OCI-LY7 (cell line): Measurements from ENCODE around the gene AZU1. TPM values are rescaled to one million over a fixed set of nuclear protein-coding genes. Genes with fewer than 3 reads are reported as not detected.
A peak's percentile ranks its signal among the peaks of the same experiment; 100 is the strongest.

Experiments used
- BruUV-seq: library from RNA; stranded (reverse); fragments of 400-500 nt; replicated peaks from 2 replicates; lab custom pipeline; 2021; lab: Mats Ljungman, UMichigan
- CTCF ChIA-PET: fragments of 300-600 bp; sonication (Branson Sonifier 250); formaldehyde crosslinking; loops from one replicate; lab custom pipeline; 2022; ENCODE audit warnings: antibody characterized with exemption; ENCODE audit not compliant: unreplicated experiment; lab: Charles Lee
- POLR2A ChIA-PET: fragments of 300-600 bp; sonication (Branson Sonifier 250); formaldehyde crosslinking; loops from one replicate; lab custom pipeline; 2022; ENCODE audit warnings: antibody characterized with exemption; lab: Charles Lee
- DNase-seq: peaks from one replicate; pipeline ENCODE4 v3.0.0-alpha.2; 2015; ENCODE audit warnings: low spot score
- H2AFZ ChIP-seq: fragments of 200-600 bp; sonication (generic), shearing (Covaris generic); 2 replicates; pipeline ENCODE4 v1.6.1; 2014; ENCODE audit warnings: mild to moderate bottlenecking, antibody characterized with exemption, low read length, moderate library complexity
- H3K27ac ChIP-seq: fragments of 200-600 bp; sonication (generic); 2 replicates; pipeline ENCODE4 v1.5.1; 2014; ENCODE audit warnings: mixed run types, low read depth, mild to moderate bottlenecking, moderate library complexity, low read length, inconsistent platforms; ENCODE audit not compliant: poor library complexity, severe bottlenecking
- H3K36me3 ChIP-seq: fragments of 200-600 bp; sonication (generic); 2 replicates; pipeline ENCODE4 v1.6.1; 2014; ENCODE audit warnings: mild to moderate bottlenecking, antibody characterized with exemption, low read length, moderate library complexity, mixed read lengths; ENCODE audit not compliant: insufficient read depth
- H3K4me1 ChIP-seq: fragments of 200-600 bp; sonication (generic); 2 replicates; pipeline ENCODE4 v1.5.1; 2014; ENCODE audit warnings: mild to moderate bottlenecking, low read length; ENCODE audit not compliant: insufficient read depth, poor library complexity, severe bottlenecking
- H3K4me2 ChIP-seq: fragments of 200-600 bp; sonication (generic); 2 replicates; pipeline ENCODE4 v1.6.1; 2014; ENCODE audit warnings: mild to moderate bottlenecking, low read length
- H3K4me3 ChIP-seq: fragments of 200-600 bp; sonication (generic); 2 replicates; pipeline ENCODE4 v1.5.1; 2014; ENCODE audit warnings: mild to moderate bottlenecking, low read depth, low read length; ENCODE audit not compliant: poor library complexity, severe bottlenecking
- H3K79me2 ChIP-seq: fragments of 200-600 bp; sonication (generic); 2 replicates; pipeline ENCODE4 v1.6.1; 2016; ENCODE audit warnings: low read depth, mild to moderate bottlenecking, low read length, moderate library complexity, mixed read lengths; ENCODE audit not compliant: insufficient read depth
- H3K9me2 ChIP-seq: fragments of 200-600 bp; sonication (generic); 2 replicates; pipeline ENCODE4 v1.6.1; 2016; ENCODE audit warnings: mild to moderate bottlenecking, low read length, mixed read lengths; ENCODE audit not compliant: insufficient read depth
- H3K9me3 ChIP-seq: fragments of 200-600 bp; sonication (generic); 2 replicates; pipeline ENCODE4 v1.6.1; 2014; ENCODE audit warnings: mild to moderate bottlenecking, mixed run types, low read length, mixed read lengths
- H4K20me1 ChIP-seq: fragments of 200-600 bp; sonication (generic); 2 replicates; pipeline ENCODE4 v1.6.1; 2014; ENCODE audit warnings: mild to moderate bottlenecking, antibody characterized with exemption, low read length, moderate library complexity, mixed read lengths; ENCODE audit not compliant: insufficient read depth
- EZH2phosphoT487 ChIP-seq: fragments of 200-600 bp; sonication (generic); IDR thresholded peaks from 2 replicates; pipeline ENCODE4 v1.6.1; 2018; ENCODE audit warnings: low read depth, borderline replicate concordance, mild to moderate bottlenecking, mixed run types, antibody characterized with exemption, low read length, moderate library complexity, mixed read lengths
- intact Hi-C: fragments of 100-400 bp; cut with micrococcal nuclease; formaldehyde crosslinking; loops from one replicate; pipeline ENCODE4 v1.10.0; 2022; ENCODE audit not compliant: unreplicated experiment
- total RNA-seq, 2 experiments: library from RNA; depleted of rRNA in 1 of 2; stranded (reverse); fragments of >200 nt in 1 of 2; shearing (Covaris generic) in 1 of 2; gene quantifications; 2 replicates each; pipeline ENCODE4 v1.2.3, GENCODE V29; 2014 to 2022
- TF ChIP-seq, protein P1 (sequence below): fragments of 200-600 bp; sonication (generic); conservative IDR thresholded peaks from 2 replicates; pipeline ENCODE4 v1.5.1; 2014; ENCODE audit warnings: mild to moderate bottlenecking, antibody characterized with exemption, low read length, moderate library complexity, mixed read lengths

The AZU1 gene
- total RNA-seq, 2 experiments from 2014 or later, result not detected

GRCh38 chr19:795691-796581, 31.7 kb upstream of the AZU1 start:
- Histone ChIP-seq H3K9me3 (no peaks in the 10 kb centered on the region), H2AFZ (peak overlapping the region; percentile 91; the same call in 1 of the 2 replicates), H3K4me2 (peak overlapping the region; percentile 85), H3K36me3 (peaks cover 31% of the 10 kb centered on the region), H3K4me3 (peak overlapping the region; percentile 73), H4K20me1 (peaks cover 27% of the 10 kb centered on the region), H3K27ac (no peak overlapping the region), H3K79me2 (peaks cover 31% of the 10 kb centered on the region), H3K9me2 (no peaks in the 10 kb centered on the region), H3K4me1 (peaks cover 21% of the 10 kb centered on the region)
- CTCF ChIA-PET, result no interaction called here
- no peak for DNase-seq
- intact Hi-C loops, result loop anchor here (2.0 to 5.0 kb wide), 2 partner anchors 133 to 224 kb away; partner anchors contain the start of genes BSG and RNF126
- TF ChIP-seq EZH2phosphoT487, result no peak
- TF ChIP-seq, protein P1, sequence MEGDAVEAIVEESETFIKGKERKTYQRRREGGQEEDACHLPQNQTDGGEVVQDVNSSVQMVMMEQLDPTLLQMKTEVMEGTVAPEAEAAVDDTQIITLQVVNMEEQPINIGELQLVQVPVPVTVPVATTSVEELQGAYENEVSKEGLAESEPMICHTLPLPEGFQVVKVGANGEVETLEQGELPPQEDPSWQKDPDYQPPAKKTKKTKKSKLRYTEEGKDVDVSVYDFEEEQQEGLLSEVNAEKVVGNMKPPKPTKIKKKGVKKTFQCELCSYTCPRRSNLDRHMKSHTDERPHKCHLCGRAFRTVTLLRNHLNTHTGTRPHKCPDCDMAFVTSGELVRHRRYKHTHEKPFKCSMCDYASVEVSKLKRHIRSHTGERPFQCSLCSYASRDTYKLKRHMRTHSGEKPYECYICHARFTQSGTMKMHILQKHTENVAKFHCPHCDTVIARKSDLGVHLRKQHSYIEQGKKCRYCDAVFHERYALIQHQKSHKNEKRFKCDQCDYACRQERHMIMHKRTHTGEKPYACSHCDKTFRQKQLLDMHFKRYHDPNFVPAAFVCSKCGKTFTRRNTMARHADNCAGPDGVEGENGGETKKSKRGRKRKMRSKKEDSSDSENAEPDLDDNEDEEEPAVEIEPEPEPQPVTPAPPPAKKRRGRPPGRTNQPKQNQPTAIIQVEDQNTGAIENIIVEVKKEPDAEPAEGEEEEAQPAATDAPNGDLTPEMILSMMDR, result no peak
- POLR2A ChIA-PET, result no interaction called here
- no TSS peak for BruUV-seq

DNA sequence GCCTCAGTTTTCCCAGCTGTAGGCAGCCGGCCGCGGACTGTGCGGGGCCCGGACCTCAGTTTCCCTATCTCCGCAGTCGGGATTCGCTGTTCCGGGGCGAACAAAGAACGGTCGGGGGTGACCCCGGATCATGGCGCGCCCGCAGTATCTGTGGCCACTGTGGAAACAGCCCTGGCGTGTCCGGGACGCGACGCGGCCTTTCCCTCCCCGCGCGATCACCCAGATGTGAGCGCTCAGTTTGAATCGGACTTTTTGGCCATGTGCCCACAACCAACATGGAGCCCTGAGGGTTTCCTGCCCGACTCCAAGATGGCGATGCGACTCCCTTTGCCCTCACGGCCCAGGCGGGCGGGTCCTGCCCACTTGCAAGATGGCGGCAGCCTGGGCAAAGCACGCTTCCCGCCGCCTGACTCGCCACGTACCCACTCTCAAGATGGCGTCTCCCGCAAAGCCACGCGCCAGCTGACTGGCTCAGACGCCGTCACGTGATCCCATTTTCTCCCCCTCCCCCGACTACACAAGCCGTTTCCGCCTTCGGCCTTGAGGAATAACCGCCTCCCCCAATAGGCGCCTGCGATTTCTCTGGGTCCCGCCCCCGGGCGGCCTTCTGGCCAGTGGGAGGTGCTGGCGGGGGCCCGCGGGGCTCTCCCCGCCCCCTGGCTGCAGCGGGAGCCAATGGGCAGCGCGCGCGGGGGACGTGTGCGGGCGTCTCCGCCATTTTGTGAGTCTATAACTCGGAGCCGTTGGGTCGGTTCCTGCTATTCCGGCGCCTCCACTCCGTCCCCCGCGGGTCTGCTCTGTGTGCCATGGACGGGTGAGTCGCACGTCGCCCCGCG, 30.7 kb upstream of the AZU1 start, which contains the start of gene PTBP1:
PTBP1 (plus strand) TSS at position 761 of the 836 bp plus-strand sequence; CDS start at position 807, 46 bp downstream.
- peaks cover 41% of the 10 kb centered on the region for H3K36me3 ChIP-seq
- peaks cover 37% of the 10 kb centered on the region for H4K20me1 ChIP-seq
- H3K79me2 ChIP-seq, result peaks cover 41% of the 10 kb centered on the region
- H3K4me3 ChIP-seq, result peak within 1 kb of the TSS; percentile 98
- intact Hi-C loops, result loop anchor here (2.0 to 5.0 kb wide), 2 partner anchors 134 to 225 kb away; partner anchors contain the start of genes BSG and RNF126
- TF ChIP-seq EZH2phosphoT487, result no peak
- TF ChIP-seq, protein P1, result no peak
- peak within 1 kb of the TSS; percentile 79 for H3K27ac ChIP-seq
- peak within 1 kb of the TSS; percentile 94 for H3K4me2 ChIP-seq
- no peaks in the 10 kb centered on the region for H3K9me3 ChIP-seq
- peak; percentile 100 for DNase-seq
- ChIA-PET POLR2A (no interaction called here), CTCF (no interaction called here)
- peak within 1 kb of the TSS; percentile 91; the same call in 1 of the 2 replicates for H2AFZ ChIP-seq
- no peaks in the 10 kb centered on the region for H3K9me2 ChIP-seq
- H3K4me1 ChIP-seq, result peaks cover 21% of the 10 kb centered on the region
- BruUV-seq, result no TSS peak
